ENCODE measurements around the gene TJP3. TPM values are rescaled to one million over a fixed set of nuclear protein-coding genes. Genes with fewer than 3 reads are reported as not detected.

The TJP3 gene
- total RNA-seq, 4 donors from 2014 or later, result 29.7 to 43.7 (median 39.8) TPM

- Histone ChIP-seq H3K36me3 (no peaks in the 10 kb centered on the region), H3K27ac (peak overlapping the region; percentile 44 to 90 (median 85)), H3K4me1 (peaks cover 6 to 31% of the 10 kb centered on the region in 2 donors), H3K9me3 (no peaks in the 10 kb centered on the region), H3K4me3 (replicated peaks in 1 of 3) (no peak overlapping the region), H3K27me3 (no peaks in the 10 kb centered on the region)
- DNase-seq, result no peak
- TF ChIP-seq POLR2A (IDR thresholded peaks at IDR 0.05) (no peak), CTCF (IDR thresholded peaks at IDR 0.05) (no peak)
- intact Hi-C loops (cut with DNase I), result no loop called here
- 78 to 87% methylated on average over 12 of the region's 12 CpGs for WGBS, 2 donors
These were observed 347 bp upstream of the TJP3 start for GRCh38 chr19:3707868-3708206.

DNA sequence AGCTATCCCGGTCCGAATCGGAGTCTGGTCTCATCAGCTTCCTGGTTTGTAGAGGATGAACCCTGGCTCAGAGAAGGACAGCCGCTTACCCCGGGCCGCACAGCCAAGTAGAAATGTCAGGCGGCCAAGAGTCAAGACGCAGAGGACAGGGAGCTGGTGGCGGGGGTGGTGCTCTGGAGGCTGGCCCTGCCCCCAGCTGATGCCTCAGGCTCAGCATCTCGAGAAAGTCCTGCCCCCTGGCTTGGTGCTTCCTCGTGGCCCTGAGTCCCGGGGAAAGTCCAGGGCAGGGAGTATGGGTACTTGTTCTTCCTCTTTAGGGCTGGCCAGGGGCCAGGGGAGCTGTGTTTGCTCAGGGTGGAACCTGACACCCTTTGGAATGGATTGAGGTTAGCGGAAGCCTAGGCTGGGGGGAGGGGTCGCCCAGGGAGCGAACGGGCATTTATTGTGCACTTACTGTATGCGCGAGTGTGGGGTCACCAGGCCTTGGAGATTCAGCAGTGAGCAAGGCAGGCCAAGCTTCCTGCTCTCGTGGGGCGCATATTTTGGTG, 2.2 kb downstream of the TJP3 start:
- 33 to 40% methylated on average over 16 to 20 of the region's 20 CpGs for WGBS, 2 donors
- H3K4me1 ChIP-seq, result peaks cover 12 to 45% of the 10 kb centered on the region in 2 donors
- H3K4me3 ChIP-seq (replicated peaks in 1 of 3), result no peak overlapping the region
- peak overlapping the region; percentile 29 to 57 (median 49) for H3K27ac ChIP-seq
- H3K9me3 ChIP-seq, result no peaks in the 10 kb centered on the region
- intact Hi-C loops (cut with DNase I), result no loop called here
- H3K27me3 ChIP-seq, result no peaks in the 10 kb centered on the region
- peak in 1 of 2 donors; percentile 25 for TF ChIP-seq POLR2A (IDR thresholded peaks at IDR 0.05)
- no peak for TF ChIP-seq CTCF (IDR thresholded peaks at IDR 0.05)
- DNase-seq, result peak; percentile 97 to 98
- no peaks in the 10 kb centered on the region for H3K36me3 ChIP-seq

DNA sequence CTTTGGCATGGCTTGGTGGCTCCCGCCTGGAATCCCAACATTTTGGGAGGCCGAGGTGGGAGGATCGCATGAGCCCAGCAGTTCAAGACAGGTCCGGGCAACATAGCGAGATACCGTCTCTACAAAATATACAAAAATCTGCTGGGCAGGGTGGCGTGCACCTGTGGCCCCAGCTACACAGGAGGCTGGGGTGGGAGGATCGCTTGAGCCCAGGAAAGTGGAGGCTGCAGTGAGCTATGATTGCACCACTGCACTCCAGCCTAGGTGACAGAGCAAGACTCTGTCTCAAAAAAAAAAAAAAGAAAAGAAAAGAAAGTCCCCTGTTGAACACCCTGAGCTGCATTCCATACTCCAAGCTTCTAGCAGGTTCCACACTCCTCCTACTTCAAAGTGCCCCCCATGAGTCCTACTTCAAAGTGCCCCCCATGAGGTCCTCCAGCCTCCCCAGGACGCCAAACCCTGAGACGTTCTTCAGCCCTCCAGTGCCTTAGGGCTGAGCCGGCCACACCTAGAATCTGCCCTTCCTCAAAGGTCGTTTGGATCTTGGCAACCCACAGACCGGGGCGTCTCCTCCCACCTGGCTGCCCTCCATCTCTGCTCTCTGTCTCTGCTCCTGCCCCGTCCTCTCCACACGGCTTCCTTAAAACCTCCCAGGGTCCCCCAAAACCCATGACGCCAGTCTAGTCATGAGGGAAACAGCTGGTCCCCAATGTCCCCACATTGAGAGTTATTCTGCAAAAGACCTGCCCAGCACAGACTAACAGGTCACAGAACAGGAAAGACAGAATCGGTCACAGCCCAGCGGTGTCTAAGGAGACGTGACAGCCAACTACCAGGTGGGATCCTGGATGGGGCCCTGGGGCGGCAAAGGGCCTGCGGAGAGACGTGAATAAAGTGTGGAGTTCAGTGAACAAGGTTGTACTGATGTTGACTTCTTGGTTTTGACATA, 4.8 kb downstream of the TJP3 start:
- peak in 1 of 2 donors; percentile 53 for TF ChIP-seq POLR2A (IDR thresholded peaks at IDR 0.05)
- peak in 1 of 6 experiments; percentile 3 for TF ChIP-seq CTCF (IDR thresholded peaks at IDR 0.05)
- Histone ChIP-seq H3K27ac (peak overlapping the region; percentile 88 to 98 (median 91)), H3K4me1 (peaks cover 12 to 43% of the 10 kb centered on the region in 2 donors), H3K27me3 (no peaks in the 10 kb centered on the region), H3K36me3 (no peaks in the 10 kb centered on the region), H3K4me3 (replicated peaks in 1 of 3) (no peak overlapping the region), H3K9me3 (no peaks in the 10 kb centered on the region)
- intact Hi-C loops (cut with DNase I), result no loop called here
- 29 to 31% methylated on average over 21 to 23 of the region's 23 CpGs for WGBS, 2 donors
- DNase-seq, result peak; percentile 90 to 93

- no peaks in the 10 kb centered on the region for H3K9me3 ChIP-seq
- WGBS, 2 donors, result 87 to 91% methylated on average over 16 of the region's 16 CpGs
- no peaks in the 10 kb centered on the region for H3K27me3 ChIP-seq
- H3K27ac ChIP-seq, result no peak overlapping the region
- no peak for TF ChIP-seq POLR2A (IDR thresholded peaks at IDR 0.05)
- TF ChIP-seq CTCF (IDR thresholded peaks at IDR 0.05), result no peak
- H3K4me3 ChIP-seq (replicated peaks in 1 of 3), result no peak overlapping the region
- H3K36me3 ChIP-seq, result no peaks in the 10 kb centered on the region
- intact Hi-C loops (cut with DNase I), result no loop called here
- peaks cover 12 to 29% of the 10 kb centered on the region in 2 donors for H3K4me1 ChIP-seq
- DNase-seq, result no peak
These were observed 8.0 kb downstream of the TJP3 start for GRCh38 chr19:3716147-3716668.

DNA sequence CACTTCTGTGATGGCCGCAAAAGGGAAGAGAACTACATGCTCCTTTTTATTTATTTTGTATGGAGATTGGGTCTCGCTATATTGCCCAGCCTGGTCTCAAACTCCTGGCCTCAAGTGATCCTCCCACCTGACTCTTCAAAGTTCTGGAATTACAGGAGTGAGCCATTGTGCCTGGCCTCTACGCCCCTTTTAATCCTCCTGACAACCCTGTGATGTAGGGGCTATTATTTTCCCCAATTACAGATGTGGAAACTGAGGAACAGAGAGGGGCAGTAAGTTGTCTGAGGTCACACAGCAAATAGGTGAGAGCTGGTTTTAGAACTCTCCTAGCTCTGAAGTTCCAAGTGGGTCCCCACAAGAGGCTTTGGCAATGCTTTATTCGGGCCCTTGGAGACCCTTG, 11.7 kb downstream of the TJP3 start:
- H3K4me1 ChIP-seq, result peaks cover 13 to 16% of the 10 kb centered on the region in 2 donors
- intact Hi-C loops (cut with DNase I), result no loop called here
- no peak overlapping the region for H3K4me3 ChIP-seq (replicated peaks in 1 of 3)
- H3K9me3 ChIP-seq, result no peaks in the 10 kb centered on the region
- no peak for TF ChIP-seq CTCF (IDR thresholded peaks at IDR 0.05)
- no peaks in the 10 kb centered on the region for H3K36me3 ChIP-seq
- no peaks in the 10 kb centered on the region for H3K27me3 ChIP-seq
- H3K27ac ChIP-seq, result no peak overlapping the region
- DNase-seq, result no peak
- WGBS, 2 donors, result 90 to 92% methylated on average over 4 of the region's 4 CpGs
